ENCODE results near the gene ZNF76. TPM values are rescaled to one million over a fixed set of nuclear protein-coding genes. Genes with fewer than 3 reads are reported as not detected.

ZNF76 gene
- total RNA-seq, 5 donors from 2014 or later (not counting 1 experiment from before 2014, with no cell fraction given) = 72.7 to 91.3 (median 84.8) TPM

DNA sequence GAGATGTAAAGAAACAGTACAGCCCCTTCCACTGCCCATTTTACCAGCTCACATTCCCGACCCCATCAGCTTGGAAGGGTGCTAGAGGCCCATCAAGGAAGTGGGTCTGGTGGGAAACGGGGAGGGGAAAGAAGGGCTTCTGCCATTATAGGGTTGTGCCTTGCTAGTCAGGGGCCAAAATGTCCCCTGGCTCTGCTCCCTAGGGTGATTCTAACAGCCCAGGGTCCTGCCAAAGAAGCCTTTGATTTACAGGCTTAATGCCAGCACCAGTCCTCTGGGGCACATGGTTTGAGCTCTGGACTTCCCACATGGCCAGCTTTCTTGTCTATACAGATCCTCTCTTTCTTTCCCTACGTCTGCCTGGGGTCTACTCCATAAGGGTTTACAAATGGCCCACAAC is 10.6 kb upstream of the ZNF76 start:
- Histone ChIP-seq H3K9me3 (no peaks in the 10 kb centered on the region), H3K4me3 (ENCODE audit: control insufficient read depth in 1 of 2, extremely low read depth in 1 of 2, low read length in 1 of 2) (no peak overlapping the region), H3K27me3 (replicated peaks in 1 of 2; ENCODE audit: control insufficient read depth in 2 of 2, extremely low read depth in 1 of 2, insufficient read depth in 2 of 2, low read length in 1 of 2) (no peaks in the 10 kb centered on the region), H3K27ac (ENCODE audit: low read length) (no peak overlapping the region), H3K36me3 (ENCODE audit: control insufficient read depth in 2 of 2, extremely low read depth in 1 of 2, insufficient read depth in 1 of 2, low read length in 1 of 2) (peaks cover 7 to 13% of the 10 kb centered on the region in 2 donors), H3K4me1 (ENCODE audit: control insufficient read depth in 1 of 2, extremely low read depth in 1 of 2, insufficient read depth in 2 of 2, low read length in 2 of 2) (no peaks in the 10 kb centered on the region)
- peaks cover 3 to 33% (median 14%) of the 10 kb centered on the region in 3 donors for H3K4me1 Mint-ChIP-seq
- DNase-seq = no peak
- H3K27ac Mint-ChIP-seq = no peak overlapping the region
- no CpG with 5 or more reads among the region's 3 CpGs for WGBS (ENCODE audit: insufficient coverage)
- no peak overlapping the region for H3K4me3 Mint-ChIP-seq
- no peak for ATAC-seq (replicated peaks in 1 of 4)
- H3K9me3 Mint-ChIP-seq = no peaks in the 10 kb centered on the region
- CTCF ChIA-PET = no interaction called here
- H3K36me3 Mint-ChIP-seq = peaks cover 27% of the 10 kb centered on the region
- no peaks in the 10 kb centered on the region for H3K27me3 Mint-ChIP-seq
- POLR2A ChIA-PET = no interaction called here

DNA sequence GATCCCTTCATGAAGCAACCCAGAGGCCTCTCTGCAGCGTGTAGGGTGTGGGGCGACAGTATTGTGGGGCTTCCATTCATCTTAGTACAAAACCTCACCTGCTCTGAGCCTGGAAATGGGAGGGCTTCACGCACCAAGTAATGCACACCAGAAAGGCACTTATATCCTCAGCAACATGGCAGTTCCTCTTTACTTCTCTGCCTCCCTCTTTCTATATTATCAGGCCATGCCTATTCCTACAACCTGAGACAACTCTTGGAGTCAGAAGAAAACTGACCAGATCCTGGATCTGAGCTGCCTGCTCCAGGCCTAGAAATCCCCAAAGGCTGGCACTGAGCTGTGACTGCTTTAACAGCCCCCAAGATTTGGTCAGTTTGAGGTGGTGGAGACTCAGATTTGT is 7.6 kb upstream of the ZNF76 start:
- Histone ChIP-seq H3K27me3 (replicated peaks in 1 of 2; ENCODE audit: control insufficient read depth in 2 of 2, extremely low read depth in 1 of 2, insufficient read depth in 2 of 2, low read length in 1 of 2) (no peaks in the 10 kb centered on the region), H3K27ac (ENCODE audit: low read length) (no peak overlapping the region), H3K36me3 (ENCODE audit: control insufficient read depth in 2 of 2, extremely low read depth in 1 of 2, insufficient read depth in 1 of 2, low read length in 1 of 2) (peaks cover 0 to 7% of the 10 kb centered on the region in 2 donors), H3K4me3 (ENCODE audit: control insufficient read depth in 1 of 2, extremely low read depth in 1 of 2, low read length in 1 of 2) (no peak overlapping the region), H3K9me3 (no peaks in the 10 kb centered on the region), H3K4me1 (ENCODE audit: control insufficient read depth in 1 of 2, extremely low read depth in 1 of 2, insufficient read depth in 2 of 2, low read length in 2 of 2) (no peaks in the 10 kb centered on the region)
- H3K27ac Mint-ChIP-seq = no peak overlapping the region
- H3K36me3 Mint-ChIP-seq = peaks cover 7% of the 10 kb centered on the region
- DNase-seq = no peak
- WGBS (ENCODE audit: insufficient coverage) = 83% methylated on average over 1 of the region's 3 CpGs
- H3K4me1 Mint-ChIP-seq = peaks cover 3 to 29% (median 14%) of the 10 kb centered on the region in 3 donors
- H3K27me3 Mint-ChIP-seq = no peaks in the 10 kb centered on the region
- ATAC-seq (replicated peaks in 1 of 4) = no peak
- H3K4me3 Mint-ChIP-seq = no peak overlapping the region
- H3K9me3 Mint-ChIP-seq = no peaks in the 10 kb centered on the region
- CTCF ChIA-PET = no interaction called here
- POLR2A ChIA-PET = no interaction called here

DNA sequence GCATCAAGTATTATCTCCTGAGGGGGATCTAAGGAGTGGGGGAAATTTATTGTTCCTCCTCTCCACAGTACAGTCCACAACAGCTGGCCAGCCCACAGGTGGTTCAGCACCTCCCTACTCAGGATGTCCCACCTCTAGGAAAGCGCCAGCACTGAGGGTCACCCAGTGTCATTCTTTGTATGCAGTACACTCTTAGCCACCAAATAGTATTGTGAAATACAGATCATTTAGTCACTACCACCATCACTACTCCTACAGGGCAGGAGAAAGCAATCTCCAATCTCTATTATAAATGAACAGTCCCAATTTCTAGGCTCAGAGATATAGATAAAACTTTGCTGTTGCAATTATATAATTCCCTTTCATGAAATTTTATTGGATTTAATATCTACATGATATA is 6.3 kb upstream of the ZNF76 start:
- no peaks in the 10 kb centered on the region for H3K27me3 Mint-ChIP-seq
- H3K4me1 Mint-ChIP-seq = peaks cover 5 to 23% (median 14%) of the 10 kb centered on the region in 3 donors
- no peak overlapping the region for H3K4me3 ChIP-seq (ENCODE audit: control insufficient read depth in 1 of 2, extremely low read depth in 1 of 2, low read length in 1 of 2)
- H3K36me3 Mint-ChIP-seq = peaks cover 7% of the 10 kb centered on the region
- no peak for ATAC-seq (replicated peaks in 1 of 4)
- no peak overlapping the region for H3K27ac ChIP-seq (ENCODE audit: low read length)
- ChIA-PET POLR2A (no interaction called here), CTCF (no interaction called here)
- no peak overlapping the region for H3K4me3 Mint-ChIP-seq
- no CpG with 5 or more reads among the region's 1 CpG for WGBS (ENCODE audit: insufficient coverage)
- peaks cover 0 to 7% of the 10 kb centered on the region in 2 donors for H3K36me3 ChIP-seq (ENCODE audit: control insufficient read depth in 2 of 2, extremely low read depth in 1 of 2, insufficient read depth in 1 of 2, low read length in 1 of 2)
- peaks cover 0 to 5% of the 10 kb centered on the region in 2 experiments for H3K4me1 ChIP-seq (ENCODE audit: control insufficient read depth in 1 of 2, extremely low read depth in 1 of 2, insufficient read depth in 2 of 2, low read length in 2 of 2)
- no peaks in the 10 kb centered on the region for H3K9me3 ChIP-seq
- H3K27me3 ChIP-seq (replicated peaks in 1 of 2; ENCODE audit: control insufficient read depth in 2 of 2, extremely low read depth in 1 of 2, insufficient read depth in 2 of 2, low read length in 1 of 2) = no peaks in the 10 kb centered on the region
- H3K27ac Mint-ChIP-seq = no peak overlapping the region
- no peaks in the 10 kb centered on the region for H3K9me3 Mint-ChIP-seq
- no peak for DNase-seq

DNA sequence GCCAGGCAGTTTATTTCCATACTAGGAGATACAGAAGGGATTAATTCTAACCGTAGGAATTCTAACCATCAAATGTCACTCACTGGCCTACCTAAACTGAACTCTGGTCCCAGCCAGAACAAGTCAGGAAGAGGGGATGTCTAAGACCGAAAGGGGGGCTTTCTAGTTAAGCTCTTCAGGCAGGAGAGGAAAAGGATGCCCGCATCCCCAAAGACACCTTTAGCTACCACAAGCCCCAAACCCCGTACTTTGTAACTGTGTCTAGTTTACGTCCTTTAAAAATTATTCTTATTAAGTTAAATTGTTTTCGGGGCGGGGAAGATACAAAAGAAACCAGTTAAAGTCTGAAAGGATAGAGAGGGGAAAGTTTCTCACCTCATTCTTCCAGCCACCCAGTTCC is 1.2 kb upstream of the ZNF76 start:
- Mint-ChIP-seq H3K36me3 (peaks cover 3% of the 10 kb centered on the region), H3K4me1 (peaks cover 46 to 47% (median 46%) of the 10 kb centered on the region in 3 donors), H3K4me3 (peak overlapping the region; percentile 94 to 95 (median 94)), H3K9me3 (no peaks in the 10 kb centered on the region), H3K27me3 (no peaks in the 10 kb centered on the region), H3K27ac (peak overlapping the region; percentile 94 to 96)
- Histone ChIP-seq H3K4me3 (ENCODE audit: control insufficient read depth in 1 of 2, extremely low read depth in 1 of 2, low read length in 1 of 2) (peak overlapping the region in 1 of 2 donors; percentile 99), H3K36me3 (ENCODE audit: control insufficient read depth in 2 of 2, extremely low read depth in 1 of 2, insufficient read depth in 1 of 2, low read length in 1 of 2) (no peaks in the 10 kb centered on the region), H3K27me3 (replicated peaks in 1 of 2; ENCODE audit: control insufficient read depth in 2 of 2, extremely low read depth in 1 of 2, insufficient read depth in 2 of 2, low read length in 1 of 2) (no peaks in the 10 kb centered on the region), H3K27ac (ENCODE audit: low read length) (peak overlapping the region; percentile 97), H3K4me1 (ENCODE audit: control insufficient read depth in 1 of 2, extremely low read depth in 1 of 2, insufficient read depth in 2 of 2, low read length in 2 of 2) (peaks cover 7 to 30% of the 10 kb centered on the region in 2 experiments), H3K9me3 (no peaks in the 10 kb centered on the region)
- DNase-seq (peak in 1 of 35 experiments; percentile 11), ATAC-seq (replicated peaks in 1 of 4) (no peak)
- no CpG with 5 or more reads among the region's 7 CpGs for WGBS (ENCODE audit: insufficient coverage)
- POLR2A ChIA-PET = no interaction called here
- CTCF ChIA-PET = interaction anchor here in 1 of 2 donors (1.2 to 1.5 kb wide), 4 partner anchors 10 to 74 kb away, joined by 3 to 4 read pairs (median 4); no protein-coding TSS in a partner anchor

DNA sequence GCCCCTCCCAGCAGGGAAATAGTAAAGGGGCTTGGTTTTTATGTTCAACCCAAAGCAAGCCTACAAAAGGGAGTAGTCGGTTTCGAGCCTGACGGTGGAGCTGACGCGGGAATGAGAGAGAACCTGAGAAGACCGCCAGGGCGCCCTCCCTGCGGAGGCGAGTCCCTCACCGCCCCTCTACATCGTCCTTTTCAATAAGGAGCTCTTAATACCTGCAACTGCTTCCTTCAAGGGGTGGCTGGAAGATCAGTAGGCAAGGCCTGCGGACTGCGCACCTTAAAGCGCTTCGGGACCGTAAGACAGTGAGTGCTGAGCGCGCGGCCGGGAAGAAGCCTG is 709 bp upstream of the ZNF76 start:
- ChIA-PET POLR2A (interaction anchor here in 1 of 2 donors (0.6 to 1.2 kb wide), 2 partner anchors 369 to 1335 kb away, joined by 4 read pairs; partner anchors contain the start of gene SRSF3), CTCF (interaction anchor here in 1 of 2 donors (1.2 to 1.5 kb wide), 3 partner anchors 9 to 74 kb away, joined by 3 to 4 read pairs (median 4); no protein-coding TSS in a partner anchor)
- no peaks in the 10 kb centered on the region for H3K27me3 ChIP-seq (replicated peaks in 1 of 2; ENCODE audit: control insufficient read depth in 2 of 2, extremely low read depth in 1 of 2, insufficient read depth in 2 of 2, low read length in 1 of 2)
- H3K36me3 ChIP-seq (ENCODE audit: control insufficient read depth in 2 of 2, extremely low read depth in 1 of 2, insufficient read depth in 1 of 2, low read length in 1 of 2) = no peaks in the 10 kb centered on the region
- peak overlapping the region; percentile 90 to 99 for H3K4me3 ChIP-seq (ENCODE audit: control insufficient read depth in 1 of 2, extremely low read depth in 1 of 2, low read length in 1 of 2)
- Mint-ChIP-seq H3K4me3 (peak overlapping the region; percentile 94 to 95 (median 94)), H3K9me3 (no peaks in the 10 kb centered on the region), H3K27ac (peak overlapping the region; percentile 94 to 96), H3K4me1 (peaks cover 47 to 51% (median 49%) of the 10 kb centered on the region in 3 donors), H3K36me3 (peaks cover 2% of the 10 kb centered on the region), H3K27me3 (no peaks in the 10 kb centered on the region)
- no peaks in the 10 kb centered on the region for H3K9me3 ChIP-seq
- ATAC-seq (replicated peaks in 1 of 4) = peak; percentile 28 to 30 (median 29)
- WGBS (ENCODE audit: insufficient coverage) = 0% methylated on average over 15 of the region's 20 CpGs
- peaks cover 7 to 34% of the 10 kb centered on the region in 2 experiments for H3K4me1 ChIP-seq (ENCODE audit: control insufficient read depth in 1 of 2, extremely low read depth in 1 of 2, insufficient read depth in 2 of 2, low read length in 2 of 2)
- DNase-seq = peak in 17 of 35 experiments; percentile 7 to 47 (median 35)
- H3K27ac ChIP-seq (ENCODE audit: low read length) = peak overlapping the region; percentile 97

DNA sequence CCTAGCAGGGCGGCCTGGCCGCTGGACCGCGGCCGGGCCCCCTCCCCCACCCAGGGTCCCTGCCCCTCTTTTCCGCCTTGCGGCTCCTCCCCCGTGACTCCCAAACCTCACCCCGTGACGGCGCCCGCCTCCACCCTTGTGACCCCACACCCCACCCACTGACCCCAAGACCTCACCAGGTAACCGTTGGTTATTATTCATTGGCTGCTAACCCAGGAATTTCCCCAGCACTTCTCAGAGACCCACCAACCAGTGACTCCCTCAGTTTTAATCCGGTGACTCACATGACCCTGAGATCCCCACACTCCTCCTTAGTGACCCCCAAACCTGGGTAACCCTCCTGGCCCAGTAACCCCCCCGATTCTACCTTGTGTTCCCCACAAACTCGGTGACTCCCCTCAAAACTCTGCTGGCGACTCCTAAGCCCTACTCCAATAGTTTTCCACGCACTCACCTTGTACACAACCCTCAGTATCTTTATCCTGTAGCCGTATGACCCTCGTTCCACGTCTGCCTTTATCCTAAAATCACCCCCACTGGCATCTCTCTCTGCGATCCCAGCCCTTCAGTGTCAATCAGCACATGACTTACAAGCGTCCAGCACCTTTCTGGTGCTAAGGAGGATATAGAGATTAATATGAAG is 534 bp downstream of the ZNF76 start:
- H3K9me3 Mint-ChIP-seq = no peaks in the 10 kb centered on the region
- no peaks in the 10 kb centered on the region for H3K9me3 ChIP-seq
- H3K4me1 Mint-ChIP-seq = peaks cover 55 to 62% (median 60%) of the 10 kb centered on the region in 3 donors
- H3K4me1 ChIP-seq (ENCODE audit: control insufficient read depth in 1 of 2, extremely low read depth in 1 of 2, insufficient read depth in 2 of 2, low read length in 2 of 2) = peaks cover 7 to 35% of the 10 kb centered on the region in 2 experiments
- no peaks in the 10 kb centered on the region for H3K27me3 Mint-ChIP-seq
- H3K27me3 ChIP-seq (replicated peaks in 1 of 2; ENCODE audit: control insufficient read depth in 2 of 2, extremely low read depth in 1 of 2, insufficient read depth in 2 of 2, low read length in 1 of 2) = no peaks in the 10 kb centered on the region
- peak overlapping the region; percentile 97 for H3K27ac ChIP-seq (ENCODE audit: low read length)
- H3K36me3 ChIP-seq (ENCODE audit: control insufficient read depth in 2 of 2, extremely low read depth in 1 of 2, insufficient read depth in 1 of 2, low read length in 1 of 2) = no peaks in the 10 kb centered on the region
- DNase-seq = peak in 34 of 35 experiments; percentile 40 to 86 (median 75)
- peak overlapping the region; percentile 90 to 92 for H3K27ac Mint-ChIP-seq
- peak overlapping the region; percentile 83 to 94 (median 89) for H3K4me3 Mint-ChIP-seq
- no peaks in the 10 kb centered on the region for H3K36me3 Mint-ChIP-seq
- WGBS (ENCODE audit: insufficient coverage) = 17% methylated on average over 8 of the region's 23 CpGs
- peak; percentile 42 to 70 (median 45) for ATAC-seq (replicated peaks in 1 of 4)
- H3K4me3 ChIP-seq (ENCODE audit: control insufficient read depth in 1 of 2, extremely low read depth in 1 of 2, low read length in 1 of 2) = peak overlapping the region; percentile 90 to 99
- CTCF ChIA-PET = interaction anchor here in 1 of 2 donors (1.5 kb wide), 2 partner anchors 19 to 72 kb away, joined by 4 read pairs; no protein-coding TSS in a partner anchor
- POLR2A ChIA-PET = interaction anchor here in 1 of 2 donors (0.5 to 1.2 kb wide), 4 partner anchors 85 to 1335 kb away, joined by 3 to 5 read pairs (median 4); no protein-coding TSS in a partner anchor

All from T-cell (primary cell).